Measurements from ENCODE around the gene KLHL1. TPM values are rescaled to one million over a fixed set of nuclear protein-coding genes. Genes with fewer than 3 reads are reported as not detected.

The KLHL1 gene
- polyA plus RNA-seq, 3 donors = not detected

DNA sequence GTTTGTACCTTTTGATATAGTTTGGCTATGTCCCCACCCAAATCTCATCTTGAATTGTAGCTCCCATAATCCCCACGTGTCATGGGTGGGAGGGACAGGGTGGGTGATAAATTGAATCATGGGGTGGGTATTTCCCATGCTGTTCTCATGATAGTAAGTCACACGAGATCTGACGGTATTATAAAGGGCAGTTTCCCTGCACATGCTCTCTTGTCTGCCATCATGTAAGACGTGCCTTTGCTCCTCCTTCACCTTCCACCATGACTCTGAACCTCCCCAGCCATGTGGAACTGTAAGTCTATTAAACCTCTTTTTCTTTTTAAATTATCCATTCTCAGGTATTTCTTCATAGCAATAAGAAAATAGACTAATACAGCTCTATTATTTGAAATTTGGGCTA is 331.3 kb downstream of the KLHL1 start:
- H3K4me1 Mint-ChIP-seq = no peaks in the 10 kb centered on the region
- no peak overlapping the region for H3K4me3 ChIP-seq (replicated peaks in 1 of 3; ENCODE audit: low read depth in 2 of 3, low read length in 3 of 3)
- H3K4me3 Mint-ChIP-seq = no peak overlapping the region
- H3K27ac ChIP-seq (ENCODE audit: low read depth in 1 of 2, low read length in 2 of 2) = no peak overlapping the region
- no peak overlapping the region for H3K27ac Mint-ChIP-seq
- no peak for DNase-seq
- TF ChIP-seq, protein P1, sequence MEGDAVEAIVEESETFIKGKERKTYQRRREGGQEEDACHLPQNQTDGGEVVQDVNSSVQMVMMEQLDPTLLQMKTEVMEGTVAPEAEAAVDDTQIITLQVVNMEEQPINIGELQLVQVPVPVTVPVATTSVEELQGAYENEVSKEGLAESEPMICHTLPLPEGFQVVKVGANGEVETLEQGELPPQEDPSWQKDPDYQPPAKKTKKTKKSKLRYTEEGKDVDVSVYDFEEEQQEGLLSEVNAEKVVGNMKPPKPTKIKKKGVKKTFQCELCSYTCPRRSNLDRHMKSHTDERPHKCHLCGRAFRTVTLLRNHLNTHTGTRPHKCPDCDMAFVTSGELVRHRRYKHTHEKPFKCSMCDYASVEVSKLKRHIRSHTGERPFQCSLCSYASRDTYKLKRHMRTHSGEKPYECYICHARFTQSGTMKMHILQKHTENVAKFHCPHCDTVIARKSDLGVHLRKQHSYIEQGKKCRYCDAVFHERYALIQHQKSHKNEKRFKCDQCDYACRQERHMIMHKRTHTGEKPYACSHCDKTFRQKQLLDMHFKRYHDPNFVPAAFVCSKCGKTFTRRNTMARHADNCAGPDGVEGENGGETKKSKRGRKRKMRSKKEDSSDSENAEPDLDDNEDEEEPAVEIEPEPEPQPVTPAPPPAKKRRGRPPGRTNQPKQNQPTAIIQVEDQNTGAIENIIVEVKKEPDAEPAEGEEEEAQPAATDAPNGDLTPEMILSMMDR (IDR thresholded peaks at IDR 0.05) = no peak
- intact Hi-C loops (cut with micrococcal nuclease) = no loop called here
- H3K36me3 ChIP-seq (replicated peaks in 1 of 2; ENCODE audit: control insufficient read depth in 1 of 2, insufficient read depth in 2 of 2, low read length in 2 of 2) = no peaks in the 10 kb centered on the region
- H4K20me1 ChIP-seq (ENCODE audit: insufficient read depth, low read length) = no peaks in the 10 kb centered on the region
- no peak overlapping the region for H2AFZ ChIP-seq (ENCODE audit: insufficient read depth, low read depth, low read length, poor library complexity, severe bottlenecking)
- no peaks in the 10 kb centered on the region for H3K36me3 Mint-ChIP-seq
- H3K4me1 ChIP-seq (ENCODE audit: control insufficient read depth in 1 of 2, insufficient read depth in 2 of 2, low read length in 2 of 2) = no peaks in the 10 kb centered on the region
- H3K79me2 ChIP-seq (ENCODE audit: insufficient read depth, low read length) = no peaks in the 10 kb centered on the region
- peaks cover 0 to 14% (median 4%) of the 10 kb centered on the region in 7 donors for H3K9me3 Mint-ChIP-seq
- H3K27me3 Mint-ChIP-seq (ENCODE audit: low read depth in 3 of 3) = no peaks in the 10 kb centered on the region
- H3K9ac ChIP-seq (ENCODE audit: insufficient read depth, low read length, poor library complexity, severe bottlenecking) = no peak overlapping the region
- H3K9me3 ChIP-seq (replicated peaks in 1 of 2; ENCODE audit: control insufficient read depth in 1 of 2, insufficient read depth in 1 of 2, low read length in 2 of 2) = peaks cover 5 to 14% of the 10 kb centered on the region in 2 donors
- WGBS (ENCODE audit: insufficient coverage) = no CpG with 5 or more reads among the region's 4 CpGs
- H3K4me2 ChIP-seq (replicated peaks; ENCODE audit: extremely low read depth, low read length, poor library complexity, severe bottlenecking) = no peak overlapping the region
- H3K27me3 ChIP-seq (ENCODE audit: control insufficient read depth in 2 of 2, insufficient read depth in 2 of 2, low read length in 2 of 2) = no peaks in the 10 kb centered on the region

DNA sequence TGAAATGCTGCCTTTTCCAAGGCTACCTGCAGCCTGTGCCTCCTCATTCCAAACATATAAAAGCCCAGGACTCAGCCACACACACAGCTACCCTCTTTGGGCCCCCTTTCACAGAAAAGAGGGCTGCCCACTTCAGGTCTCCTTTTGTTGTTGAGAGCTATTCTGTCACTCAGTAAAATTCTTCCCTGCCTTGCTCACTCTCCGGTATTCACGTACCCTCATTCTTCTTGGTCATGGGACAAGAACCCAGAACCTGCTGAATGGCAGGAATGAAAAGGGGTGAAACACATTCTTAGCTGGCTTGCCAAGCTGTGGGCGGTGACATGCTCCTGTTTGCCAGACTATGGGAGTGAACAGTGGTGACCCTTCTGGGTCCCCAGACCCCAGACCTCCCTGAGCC is 338.6 kb downstream of the KLHL1 start:
- no peak for DNase-seq
- no peak overlapping the region for H2AFZ ChIP-seq (ENCODE audit: insufficient read depth, low read depth, low read length, poor library complexity, severe bottlenecking)
- Mint-ChIP-seq H3K27ac (no peak overlapping the region), H3K4me3 (no peak overlapping the region), H3K27me3 (ENCODE audit: low read depth in 3 of 3) (no peaks in the 10 kb centered on the region), H3K9me3 (peaks cover 0 to 16% (median 3%) of the 10 kb centered on the region in 7 donors), H3K4me1 (no peaks in the 10 kb centered on the region), H3K36me3 (no peaks in the 10 kb centered on the region)
- no peak overlapping the region for H3K9ac ChIP-seq (ENCODE audit: insufficient read depth, low read length, poor library complexity, severe bottlenecking)
- intact Hi-C loops (cut with micrococcal nuclease) = no loop called here
- TF ChIP-seq, protein P1 (IDR thresholded peaks at IDR 0.05) = no peak
- no peaks in the 10 kb centered on the region for H4K20me1 ChIP-seq (ENCODE audit: insufficient read depth, low read length)
- H3K4me3 ChIP-seq (replicated peaks in 1 of 3; ENCODE audit: low read depth in 2 of 3, low read length in 3 of 3) = no peak overlapping the region
- H3K79me2 ChIP-seq (ENCODE audit: insufficient read depth, low read length) = no peaks in the 10 kb centered on the region
- no peaks in the 10 kb centered on the region for H3K36me3 ChIP-seq (replicated peaks in 1 of 2; ENCODE audit: control insufficient read depth in 1 of 2, insufficient read depth in 2 of 2, low read length in 2 of 2)
- WGBS (ENCODE audit: insufficient coverage) = no CpG with 5 or more reads among the region's 3 CpGs
- H3K9me3 ChIP-seq (replicated peaks in 1 of 2; ENCODE audit: control insufficient read depth in 1 of 2, insufficient read depth in 1 of 2, low read length in 2 of 2) = peaks cover 15 to 22% of the 10 kb centered on the region in 2 donors
- no peak overlapping the region for H3K4me2 ChIP-seq (replicated peaks; ENCODE audit: extremely low read depth, low read length, poor library complexity, severe bottlenecking)
- no peaks in the 10 kb centered on the region for H3K4me1 ChIP-seq (ENCODE audit: control insufficient read depth in 1 of 2, insufficient read depth in 2 of 2, low read length in 2 of 2)
- no peak overlapping the region for H3K27ac ChIP-seq (ENCODE audit: low read depth in 1 of 2, low read length in 2 of 2)
- no peaks in the 10 kb centered on the region for H3K27me3 ChIP-seq (ENCODE audit: control insufficient read depth in 2 of 2, insufficient read depth in 2 of 2, low read length in 2 of 2)
